ENCODE measurements around the gene ZBTB2.

ZBTB2 gene

GRCh38 chr6:151417477-151417876 is 26.1 kb upstream of the ZBTB2 start:
- Histone ChIP-seq H3K9ac (ENCODE audit: insufficient read length, low read depth) (no peak overlapping the region), H3K36me3 (ENCODE audit: insufficient read depth, insufficient read length, low read length) (peaks cover 75% of the 10 kb centered on the region), H3K9me3 (ENCODE audit: insufficient read depth, low read length) (no peaks in the 10 kb centered on the region), H3K4me1 (ENCODE audit: insufficient read depth, insufficient read length) (no peaks in the 10 kb centered on the region), H3K4me3 (ENCODE audit: insufficient read length, low read depth) (no peak overlapping the region), H3K27me3 (ENCODE audit: insufficient read depth, insufficient read length) (no peaks in the 10 kb centered on the region)
- no peak for DNase-seq (ENCODE audit: low read depth, low spot score)
- TF ChIP-seq YY1 (IDR thresholded peaks at IDR 0.05; ENCODE audit: insufficient read depth, insufficient read length) (no peak), SUZ12 (IDR thresholded peaks at IDR 0.05; ENCODE audit: extremely low read depth, insufficient read depth, insufficient read length) (no peak), ZNF274 (IDR thresholded peaks at IDR 0.05; ENCODE audit: low read depth, low read length) (no peak)

GRCh38 chr6:151414641-151415260 is 23.4 kb upstream of the ZBTB2 start:
- Histone ChIP-seq H3K4me3 (ENCODE audit: insufficient read length, low read depth) (no peak overlapping the region), H3K36me3 (ENCODE audit: insufficient read depth, insufficient read length, low read length) (peaks cover 63% of the 10 kb centered on the region), H3K9ac (ENCODE audit: insufficient read length, low read depth) (no peak overlapping the region), H3K9me3 (ENCODE audit: insufficient read depth, low read length) (no peaks in the 10 kb centered on the region), H3K27me3 (ENCODE audit: insufficient read depth, insufficient read length) (no peaks in the 10 kb centered on the region), H3K4me1 (ENCODE audit: insufficient read depth, insufficient read length) (no peaks in the 10 kb centered on the region)
- no peak for TF ChIP-seq SUZ12 (IDR thresholded peaks at IDR 0.05; ENCODE audit: extremely low read depth, insufficient read depth, insufficient read length)
- no peak for TF ChIP-seq ZNF274 (IDR thresholded peaks at IDR 0.05; ENCODE audit: low read depth, low read length)
- TF ChIP-seq YY1 (IDR thresholded peaks at IDR 0.05; ENCODE audit: insufficient read depth, insufficient read length), result no peak
- no peak for DNase-seq (ENCODE audit: low read depth, low spot score)

- H3K9me3 ChIP-seq (ENCODE audit: insufficient read depth, low read length), result no peaks in the 10 kb centered on the region
- no peak overlapping the region for H3K4me3 ChIP-seq (ENCODE audit: insufficient read length, low read depth)
- H3K9ac ChIP-seq (ENCODE audit: insufficient read length, low read depth), result no peak overlapping the region
- no peak for TF ChIP-seq SUZ12 (IDR thresholded peaks at IDR 0.05; ENCODE audit: extremely low read depth, insufficient read depth, insufficient read length)
- no peak for TF ChIP-seq ZNF274 (IDR thresholded peaks at IDR 0.05; ENCODE audit: low read depth, low read length)
- no peak for TF ChIP-seq YY1 (IDR thresholded peaks at IDR 0.05; ENCODE audit: insufficient read depth, insufficient read length)
- no peaks in the 10 kb centered on the region for H3K4me1 ChIP-seq (ENCODE audit: insufficient read depth, insufficient read length)
- H3K36me3 ChIP-seq (ENCODE audit: insufficient read depth, insufficient read length, low read length), result peaks cover 61% of the 10 kb centered on the region
- H3K27me3 ChIP-seq (ENCODE audit: insufficient read depth, insufficient read length), result no peaks in the 10 kb centered on the region
- no peak for DNase-seq (ENCODE audit: low read depth, low spot score)
These were observed 22.2 kb upstream of the ZBTB2 start for GRCh38 chr6:151413372-151414145.

- peaks cover 65% of the 10 kb centered on the region for H3K36me3 ChIP-seq (ENCODE audit: insufficient read depth, insufficient read length, low read length)
- no peaks in the 10 kb centered on the region for H3K27me3 ChIP-seq (ENCODE audit: insufficient read depth, insufficient read length)
- no peak overlapping the region for H3K4me3 ChIP-seq (ENCODE audit: insufficient read length, low read depth)
- DNase-seq (ENCODE audit: low read depth, low spot score), result no peak
- no peaks in the 10 kb centered on the region for H3K4me1 ChIP-seq (ENCODE audit: insufficient read depth, insufficient read length)
- H3K9ac ChIP-seq (ENCODE audit: insufficient read length, low read depth), result no peak overlapping the region
- no peak for TF ChIP-seq ZNF274 (IDR thresholded peaks at IDR 0.05; ENCODE audit: low read depth, low read length)
- no peak for TF ChIP-seq SUZ12 (IDR thresholded peaks at IDR 0.05; ENCODE audit: extremely low read depth, insufficient read depth, insufficient read length)
- TF ChIP-seq YY1 (IDR thresholded peaks at IDR 0.05; ENCODE audit: insufficient read depth, insufficient read length), result no peak
- no peaks in the 10 kb centered on the region for H3K9me3 ChIP-seq (ENCODE audit: insufficient read depth, low read length)
These were observed 21.6 kb upstream of the ZBTB2 start for GRCh38 chr6:151412909-151413308.

- no peaks in the 10 kb centered on the region for H3K4me1 ChIP-seq (ENCODE audit: insufficient read depth, insufficient read length)
- DNase-seq (ENCODE audit: low read depth, low spot score), result no peak
- no peaks in the 10 kb centered on the region for H3K27me3 ChIP-seq (ENCODE audit: insufficient read depth, insufficient read length)
- no peaks in the 10 kb centered on the region for H3K9me3 ChIP-seq (ENCODE audit: insufficient read depth, low read length)
- TF ChIP-seq SUZ12 (IDR thresholded peaks at IDR 0.05; ENCODE audit: extremely low read depth, insufficient read depth, insufficient read length), result no peak
- no peak for TF ChIP-seq ZNF274 (IDR thresholded peaks at IDR 0.05; ENCODE audit: low read depth, low read length)
- no peak for TF ChIP-seq YY1 (IDR thresholded peaks at IDR 0.05; ENCODE audit: insufficient read depth, insufficient read length)
- peaks cover 56% of the 10 kb centered on the region for H3K36me3 ChIP-seq (ENCODE audit: insufficient read depth, insufficient read length, low read length)
- no peak overlapping the region for H3K4me3 ChIP-seq (ENCODE audit: insufficient read length, low read depth)
- H3K9ac ChIP-seq (ENCODE audit: insufficient read length, low read depth), result no peak overlapping the region
These were observed 18.3 kb upstream of the ZBTB2 start for GRCh38 chr6:151409679-151410078.

- Histone ChIP-seq H3K9me3 (ENCODE audit: insufficient read depth, low read length) (no peaks in the 10 kb centered on the region), H3K4me1 (ENCODE audit: insufficient read depth, insufficient read length) (no peaks in the 10 kb centered on the region), H3K9ac (ENCODE audit: insufficient read length, low read depth) (no peak overlapping the region), H3K36me3 (ENCODE audit: insufficient read depth, insufficient read length, low read length) (peaks cover 59% of the 10 kb centered on the region), H3K27me3 (ENCODE audit: insufficient read depth, insufficient read length) (no peaks in the 10 kb centered on the region), H3K4me3 (ENCODE audit: insufficient read length, low read depth) (no peak overlapping the region)
- no peak for TF ChIP-seq SUZ12 (IDR thresholded peaks at IDR 0.05; ENCODE audit: extremely low read depth, insufficient read depth, insufficient read length)
- no peak for TF ChIP-seq YY1 (IDR thresholded peaks at IDR 0.05; ENCODE audit: insufficient read depth, insufficient read length)
- TF ChIP-seq ZNF274 (IDR thresholded peaks at IDR 0.05; ENCODE audit: low read depth, low read length), result no peak
- DNase-seq (ENCODE audit: low read depth, low spot score), result no peak
These were observed 17.9 kb upstream of the ZBTB2 start for GRCh38 chr6:151409260-151409659.

GRCh38 chr6:151408858-151409257 is 17.5 kb upstream of the ZBTB2 start:
- Histone ChIP-seq H3K27me3 (ENCODE audit: insufficient read depth, insufficient read length) (no peaks in the 10 kb centered on the region), H3K9ac (ENCODE audit: insufficient read length, low read depth) (no peak overlapping the region), H3K9me3 (ENCODE audit: insufficient read depth, low read length) (no peaks in the 10 kb centered on the region), H3K4me3 (ENCODE audit: insufficient read length, low read depth) (no peak overlapping the region), H3K36me3 (ENCODE audit: insufficient read depth, insufficient read length, low read length) (peaks cover 56% of the 10 kb centered on the region), H3K4me1 (ENCODE audit: insufficient read depth, insufficient read length) (no peaks in the 10 kb centered on the region)
- TF ChIP-seq YY1 (IDR thresholded peaks at IDR 0.05; ENCODE audit: insufficient read depth, insufficient read length) (no peak), ZNF274 (IDR thresholded peaks at IDR 0.05; ENCODE audit: low read depth, low read length) (no peak), SUZ12 (IDR thresholded peaks at IDR 0.05; ENCODE audit: extremely low read depth, insufficient read depth, insufficient read length) (no peak)
- no peak for DNase-seq (ENCODE audit: low read depth, low spot score)
